ENCODE data around the gene TNNC1. TPM values are rescaled to one million over a fixed set of nuclear protein-coding genes. Genes with fewer than 3 reads are reported as not detected.

TNNC1 gene
- total RNA-seq, 1 donor from 2014 or later, result not detected

- H3K27ac Mint-ChIP-seq (ENCODE audit: unreplicated experiment), result no peak overlapping the region
Observed at GRCh38 chr3:52492059-52492458, 38.2 kb upstream of the TNNC1 start.

GRCh38 chr3:52490939-52491526 lies 37.2 kb upstream of the TNNC1 start:
- no peak for TF ChIP-seq CTCF (conservative IDR thresholded peaks at IDR 0.05)

More at GRCh38 chr3:52492059-52492458, 38.2 kb upstream of the TNNC1 start:
- no peak overlapping the region for H3K4me3 Mint-ChIP-seq
- no peak for DNase-seq (ENCODE audit: low read depth, low spot score)
- H3K27me3 Mint-ChIP-seq (ENCODE audit: low read depth), result peaks cover 3% of the 10 kb centered on the region
- H3K36me3 Mint-ChIP-seq (ENCODE audit: low read depth), result peaks cover 2% of the 10 kb centered on the region
- peaks cover 4% of the 10 kb centered on the region for H3K4me1 Mint-ChIP-seq
- H3K9me3 Mint-ChIP-seq, result no peaks in the 10 kb centered on the region
- TF ChIP-seq CTCF (conservative IDR thresholded peaks at IDR 0.05), result no peak

GRCh38 chr3:52490035-52490938 lies 36.4 kb upstream of the TNNC1 start:
- Mint-ChIP-seq H3K36me3 (ENCODE audit: low read depth) (peaks cover 2% of the 10 kb centered on the region), H3K4me3 (peak overlapping the region; percentile 35), H3K27ac (ENCODE audit: unreplicated experiment) (no peak overlapping the region), H3K27me3 (ENCODE audit: low read depth) (peaks cover 3% of the 10 kb centered on the region), H3K9me3 (no peaks in the 10 kb centered on the region), H3K4me1 (peaks cover 4% of the 10 kb centered on the region)
- no peak for DNase-seq (ENCODE audit: low read depth, low spot score)
- TF ChIP-seq CTCF (conservative IDR thresholded peaks at IDR 0.05), result no peak

More at GRCh38 chr3:52490939-52491526, 37.2 kb upstream of the TNNC1 start:
- H3K27ac Mint-ChIP-seq (ENCODE audit: unreplicated experiment), result no peak overlapping the region
- peaks cover 4% of the 10 kb centered on the region for H3K4me1 Mint-ChIP-seq
- H3K9me3 Mint-ChIP-seq, result no peaks in the 10 kb centered on the region
- peaks cover 3% of the 10 kb centered on the region for H3K27me3 Mint-ChIP-seq (ENCODE audit: low read depth)
- DNase-seq (ENCODE audit: low read depth, low spot score), result no peak
- peak overlapping the region; percentile 35 for H3K4me3 Mint-ChIP-seq
- H3K36me3 Mint-ChIP-seq (ENCODE audit: low read depth), result peaks cover 2% of the 10 kb centered on the region

- Mint-ChIP-seq H3K36me3 (ENCODE audit: low read depth) (peaks cover 2% of the 10 kb centered on the region), H3K4me1 (peaks cover 10% of the 10 kb centered on the region), H3K27ac (ENCODE audit: unreplicated experiment) (no peak overlapping the region), H3K4me3 (no peak overlapping the region), H3K9me3 (no peaks in the 10 kb centered on the region), H3K27me3 (ENCODE audit: low read depth) (peaks cover 3% of the 10 kb centered on the region)
- DNase-seq (ENCODE audit: low read depth, low spot score), result no peak
- TF ChIP-seq CTCF (conservative IDR thresholded peaks at IDR 0.05), result no peak
Observed at GRCh38 chr3:52489453-52489852, 35.6 kb upstream of the TNNC1 start.

GRCh38 chr3:52488746-52489145 lies 34.9 kb upstream of the TNNC1 start:
- H3K27ac Mint-ChIP-seq (ENCODE audit: unreplicated experiment), result no peak overlapping the region

More at GRCh38 chr3:52488746-52489145, 34.9 kb upstream of the TNNC1 start:
- no peak for DNase-seq (ENCODE audit: low read depth, low spot score)
- Mint-ChIP-seq H3K27me3 (ENCODE audit: low read depth) (no peaks in the 10 kb centered on the region), H3K4me1 (peaks cover 14% of the 10 kb centered on the region), H3K4me3 (no peak overlapping the region), H3K9me3 (no peaks in the 10 kb centered on the region), H3K36me3 (ENCODE audit: low read depth) (peaks cover 2% of the 10 kb centered on the region)
- TF ChIP-seq CTCF (conservative IDR thresholded peaks at IDR 0.05), result no peak

All from neural crest cell (in vitro differentiated cells).